Measurements from ENCODE around the gene PRPF38B. TPM values are rescaled to one million over a fixed set of nuclear protein-coding genes. Genes with fewer than 3 reads are reported as not detected.

Gene PRPF38B
- total and polyA plus RNA-seq, 7 donors: 13.8 to 31.3 (median 25.0) TPM

DNA sequence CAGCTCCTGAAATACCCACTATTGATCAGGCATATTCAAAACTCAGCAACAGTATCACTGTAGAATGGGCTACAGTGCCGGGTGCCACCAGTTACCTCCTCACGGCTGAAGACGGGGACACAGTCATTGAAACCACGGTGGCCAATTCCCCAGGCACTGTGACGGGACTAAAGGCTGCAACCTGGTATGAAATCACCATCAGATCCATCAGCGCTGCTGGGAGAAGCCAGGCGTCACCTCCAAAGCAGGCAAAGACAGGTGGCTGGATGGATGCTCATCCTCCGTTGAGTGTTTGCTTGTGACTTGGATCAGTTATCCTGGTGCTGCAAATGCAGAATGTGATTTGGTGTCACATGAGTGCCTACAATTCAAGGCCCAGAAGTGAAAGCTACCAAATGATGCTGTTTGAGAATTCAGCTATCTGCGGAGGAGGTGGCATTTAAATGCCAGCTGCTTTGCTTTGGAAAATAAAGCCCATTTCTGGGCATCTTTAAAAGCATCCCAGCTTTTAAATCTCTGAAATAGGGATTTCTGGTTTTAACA lies 25.7 kb downstream of the PRPF38B start:
- TF ChIP-seq POLR2AphosphoS5 (IDR thresholded peaks at IDR 0.05) (no peak), EP300 (IDR thresholded peaks at IDR 0.05) (no peak), POLR2A (IDR thresholded peaks at IDR 0.05) (no peak)
- TF ChIP-seq, protein P1, sequence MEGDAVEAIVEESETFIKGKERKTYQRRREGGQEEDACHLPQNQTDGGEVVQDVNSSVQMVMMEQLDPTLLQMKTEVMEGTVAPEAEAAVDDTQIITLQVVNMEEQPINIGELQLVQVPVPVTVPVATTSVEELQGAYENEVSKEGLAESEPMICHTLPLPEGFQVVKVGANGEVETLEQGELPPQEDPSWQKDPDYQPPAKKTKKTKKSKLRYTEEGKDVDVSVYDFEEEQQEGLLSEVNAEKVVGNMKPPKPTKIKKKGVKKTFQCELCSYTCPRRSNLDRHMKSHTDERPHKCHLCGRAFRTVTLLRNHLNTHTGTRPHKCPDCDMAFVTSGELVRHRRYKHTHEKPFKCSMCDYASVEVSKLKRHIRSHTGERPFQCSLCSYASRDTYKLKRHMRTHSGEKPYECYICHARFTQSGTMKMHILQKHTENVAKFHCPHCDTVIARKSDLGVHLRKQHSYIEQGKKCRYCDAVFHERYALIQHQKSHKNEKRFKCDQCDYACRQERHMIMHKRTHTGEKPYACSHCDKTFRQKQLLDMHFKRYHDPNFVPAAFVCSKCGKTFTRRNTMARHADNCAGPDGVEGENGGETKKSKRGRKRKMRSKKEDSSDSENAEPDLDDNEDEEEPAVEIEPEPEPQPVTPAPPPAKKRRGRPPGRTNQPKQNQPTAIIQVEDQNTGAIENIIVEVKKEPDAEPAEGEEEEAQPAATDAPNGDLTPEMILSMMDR (IDR thresholded peaks at IDR 0.05): no peak
- DNase-seq: no peak
- H3K27ac ChIP-seq: no peak overlapping the region
- intact Hi-C loops (cut with DNase I): no loop called here
- H3K9me3 ChIP-seq: no peaks in the 10 kb centered on the region
- no peak overlapping the region for H3K4me3 ChIP-seq
- no peaks in the 10 kb centered on the region for H3K36me3 ChIP-seq
- H3K27me3 ChIP-seq: no peaks in the 10 kb centered on the region
- WGBS, 2 donors: 92 to 93% methylated on average over 9 of the region's 9 CpGs
- peaks cover 0 to 7% (median 0%) of the 10 kb centered on the region in 4 donors for H3K4me1 ChIP-seq

- DNase-seq: no peak
- Histone ChIP-seq H3K4me1 (peaks cover 0 to 7% (median 0%) of the 10 kb centered on the region in 4 donors), H3K27ac (no peak overlapping the region), H3K27me3 (no peaks in the 10 kb centered on the region), H3K9me3 (no peaks in the 10 kb centered on the region), H3K36me3 (no peaks in the 10 kb centered on the region), H3K4me3 (no peak overlapping the region)
- intact Hi-C loops (cut with DNase I): no loop called here
- TF ChIP-seq, protein P1 (IDR thresholded peaks at IDR 0.05): no peak
- no peak for TF ChIP-seq POLR2AphosphoS5 (IDR thresholded peaks at IDR 0.05)
- TF ChIP-seq EP300 (IDR thresholded peaks at IDR 0.05): no peak
- TF ChIP-seq POLR2A (IDR thresholded peaks at IDR 0.05): no peak
- 66 to 76% methylated on average over 6 of the region's 6 CpGs for WGBS, 2 donors
These were observed 27.0 kb downstream of the PRPF38B start for GRCh38 chr1:108718927-108719655.

- intact Hi-C loops (cut with DNase I): no loop called here
- Histone ChIP-seq H3K27me3 (no peaks in the 10 kb centered on the region), H3K4me3 (no peak overlapping the region), H3K27ac (no peak overlapping the region), H3K36me3 (no peaks in the 10 kb centered on the region), H3K9me3 (no peaks in the 10 kb centered on the region), H3K4me1 (peaks cover 0 to 7% (median 0%) of the 10 kb centered on the region in 4 donors)
- WGBS, 2 donors: 87 to 90% methylated on average over 8 of the region's 8 CpGs
- no peak for DNase-seq
- TF ChIP-seq POLR2AphosphoS5 (IDR thresholded peaks at IDR 0.05) (no peak), POLR2A (IDR thresholded peaks at IDR 0.05) (no peak), EP300 (IDR thresholded peaks at IDR 0.05) (no peak)
- TF ChIP-seq, protein P1 (IDR thresholded peaks at IDR 0.05): no peak
These were observed 27.7 kb downstream of the PRPF38B start for GRCh38 chr1:108719656-108720435.

DNA sequence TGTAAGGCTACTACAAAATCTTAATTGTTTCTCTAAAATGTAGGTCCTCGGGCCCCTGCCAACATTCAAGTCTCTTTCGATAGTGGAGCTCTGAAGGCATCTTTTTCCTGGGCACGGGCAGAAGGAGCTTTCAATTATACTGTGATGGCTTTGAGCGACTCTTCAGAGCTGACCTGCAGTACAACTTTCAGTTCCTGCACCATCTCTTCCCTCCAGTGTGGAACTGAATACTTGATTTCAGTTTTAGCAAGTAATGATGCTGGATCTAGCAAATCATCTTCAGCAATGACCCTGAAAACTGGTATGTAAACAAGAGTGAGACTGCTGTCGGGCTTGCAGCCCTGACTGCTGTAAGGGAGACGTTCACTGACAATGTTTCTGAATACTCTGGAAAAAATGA lies 30.2 kb downstream of the PRPF38B start:
- Histone ChIP-seq H3K4me3 (no peak overlapping the region), H3K27me3 (no peaks in the 10 kb centered on the region), H3K9me3 (no peaks in the 10 kb centered on the region), H3K27ac (peak overlapping the region in 1 of 4 donors; percentile 6), H3K4me1 (peaks cover 0 to 7% (median 0%) of the 10 kb centered on the region in 4 donors), H3K36me3 (no peaks in the 10 kb centered on the region)
- TF ChIP-seq POLR2AphosphoS5 (IDR thresholded peaks at IDR 0.05) (no peak), EP300 (IDR thresholded peaks at IDR 0.05) (no peak), POLR2A (IDR thresholded peaks at IDR 0.05) (no peak)
- TF ChIP-seq, protein P1 (IDR thresholded peaks at IDR 0.05): no peak
- intact Hi-C loops (cut with DNase I): no loop called here
- 69 to 72% methylated on average over 6 of the region's 6 CpGs for WGBS, 2 donors
- no peak for DNase-seq
